GM18870 (cell line): ENCODE data around the gene CNTN5.

Source experiments
- ATAC-seq: cut with Tn5 transposase; IDR thresholded peaks from one replicate; pipeline ENCODE4 v1.9.1; 2021; ENCODE audit warnings: moderate library complexity; ENCODE audit not compliant: unreplicated experiment

Gene CNTN5

DNA sequence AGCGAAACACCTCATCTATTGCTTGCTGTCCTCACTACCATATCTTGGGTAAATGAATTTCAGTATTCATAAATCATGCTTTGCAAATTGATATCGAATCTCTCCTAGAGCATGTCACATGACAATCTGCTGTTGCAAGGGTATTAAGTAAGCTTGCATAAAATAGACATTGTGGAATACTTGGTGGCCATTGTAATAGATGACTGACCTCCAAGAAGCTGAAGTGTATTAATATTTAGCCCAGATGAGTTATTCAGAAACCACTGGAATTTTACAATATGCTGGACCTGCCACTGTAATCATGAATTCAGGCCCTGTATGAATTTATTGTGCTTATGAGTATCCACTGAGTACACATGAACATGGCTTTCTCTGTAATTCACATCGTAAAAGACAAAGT is 1376.7 kb downstream of the CNTN5 start:
- ATAC-seq, result no peak

DNA sequence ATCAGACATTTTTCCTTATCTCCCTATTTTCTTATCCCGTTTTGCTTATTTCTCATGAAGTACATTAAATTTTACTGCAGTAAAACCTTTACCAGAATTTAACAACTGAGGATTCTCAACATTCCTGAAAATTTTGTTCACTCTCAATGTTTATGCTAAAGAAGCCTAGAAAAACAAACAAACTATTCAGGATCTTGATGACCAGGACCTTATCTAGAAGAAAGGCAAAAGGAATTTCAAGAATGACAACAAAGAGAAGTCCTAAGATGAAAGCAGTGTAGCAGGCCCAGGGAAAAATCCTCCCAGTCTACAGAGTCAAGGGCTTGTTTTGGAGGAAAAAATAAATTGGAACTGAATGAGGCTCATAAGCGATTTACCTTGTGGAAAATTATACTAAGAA is 1383.1 kb downstream of the CNTN5 start:
- ATAC-seq, result no peak

DNA sequence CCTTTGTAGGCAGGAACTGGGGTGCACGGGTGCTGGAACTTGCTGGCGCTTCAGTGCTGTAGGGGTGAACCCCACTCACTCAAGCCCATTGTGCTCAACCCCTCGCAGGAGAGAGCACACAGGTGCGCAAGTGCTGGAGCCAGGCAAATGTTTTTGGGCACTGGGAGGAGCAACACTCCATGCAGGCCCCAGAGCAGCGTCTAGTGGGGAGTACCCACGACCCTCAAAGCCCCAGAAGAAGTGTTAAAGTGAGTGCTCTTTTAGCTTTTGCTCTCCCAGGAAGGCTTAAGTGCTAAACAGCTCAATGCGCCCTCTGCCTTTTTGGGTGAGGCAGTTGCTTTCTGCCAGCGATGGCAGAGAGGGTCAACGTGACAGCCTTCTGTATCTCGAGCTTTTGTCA is 1384.2 kb downstream of the CNTN5 start:
- no peak for ATAC-seq
